Stomach (tissue), 9 donors: ENCODE results near the gene PC. TPM values are rescaled to one million over a fixed set of nuclear protein-coding genes. Genes with fewer than 3 reads are reported as not detected.

Experiments used
- DNase-seq, 2 donors: peaks; one replicate each; pipeline versions ENCODE4 v3.0.0 to v3.0.0-alpha.2; 2013 to 2019
- H3K27ac ChIP-seq, 5 donors: fragments of 200-600 bp in 4 of 5; sonication (generic) in 4 of 5; one replicate each; pipeline ENCODE4 v1.5.1; 2013 to 2019; ENCODE audit warnings: mild to moderate bottlenecking in 1 of 5, moderate library complexity in 1 of 5
- H3K27me3 ChIP-seq, 3 donors: fragments of 200-600 bp; sonication (generic); one replicate each; pipeline ENCODE4 v1.5.1; 2017 to 2019; ENCODE audit warnings: mixed run types in 1 of 3
- H3K36me3 ChIP-seq, 4 donors: fragments of 200-600 bp; sonication (generic); 1 replicate in 3 of 4; 2 replicates in 1 of 4; pipeline ENCODE4 v1.5.1; 2016 to 2019
- H3K4me1 ChIP-seq, 4 donors: fragments of 200-600 bp; sonication (generic); one replicate each; pipeline ENCODE4 v1.5.1; 2016 to 2019
- H3K4me3 ChIP-seq, 4 donors: fragments of 200-600 bp; sonication (generic) in 3 of 4; one replicate each; pipeline ENCODE4 v1.5.1; 2016 to 2019; ENCODE audit warnings: mild to moderate bottlenecking in 1 of 4
- H3K9me3 ChIP-seq, 4 donors: fragments of 200-600 bp; sonication (generic); one replicate each; pipeline ENCODE4 v1.5.1; 2016 to 2019
- CTCF ChIP-seq, 7 experiments: fragments of 450-650 bp in 4 of 7; fragments of 200-600 bp in 3 of 7; sonication (generic) in 3 of 7; IDR thresholded peaks; one replicate each; pipeline ENCODE4 v1.5.1; 2016 to 2019; ENCODE audit warnings: antibody characterized with exemption in 7 of 7, control low read depth in 2 of 7, mild to moderate bottlenecking in 1 of 7
- EP300 ChIP-seq: sonication (generic); formaldehyde crosslinking; IDR thresholded peaks from one replicate; pipeline ENCODE4 v1.6.1; 2017; ENCODE audit warnings: antibody characterized with exemption
- POLR2A ChIP-seq, 4 donors: fragments of 450-650 bp; IDR thresholded peaks; one replicate each; pipeline ENCODE4 v1.6.1; 2016; ENCODE audit warnings: antibody characterized with exemption in 4 of 4, control low read depth in 2 of 4, mild to moderate bottlenecking in 1 of 4, moderate library complexity in 1 of 4
- POLR2AphosphoS5 ChIP-seq, 3 donors: sonication (generic); formaldehyde crosslinking; IDR thresholded peaks; one replicate each; pipeline ENCODE4 v1.6.1; 2016; ENCODE audit warnings: antibody characterized with exemption in 3 of 3
- WGBS, 5 donors: extraction: QIAGEN DNeasy Blood & Tissue Kit in 3 of 5; methylation state at CpG; one replicate each; pipeline versions ENCODE4 v1.1.5 to v1.1.7; 2013 to 2018; 5-methylcytosine and 5-hydroxymethylcytosine counted together
- intact Hi-C: fragments of 100-400 bp; cut with DNase I; formaldehyde crosslinking; loops from one replicate; pipeline ENCODE4 v1.15.1; 2023; ENCODE audit warnings: low total_unique reads
- polyA plus RNA-seq, 3 donors: library from polyadenylated mRNA; stranded (reverse); fragments of 200-250 nt; gene quantifications; one replicate each; pipeline ENCODE4 v1.2.3, GENCODE V29; 2013
- total RNA-seq, 5 donors: library from RNA; depleted of rRNA; stranded (reverse); fragments of >200 nt; gene quantifications; one replicate each; pipeline versions ENCODE4 v1.1.0 to v1.2.3, GENCODE V29; 2014 to 2016
- donor health status: healthy with polysubstance abuse.
- donor health status: Bipolar disorder and iron deficiency.
- donor health status: healthy.

PC gene
- total and polyA plus RNA-seq, 8 donors, result 0.58 to 86.0 (median 22.3) TPM

- peaks cover 4 to 33% (median 29%) of the 10 kb centered on the region in 4 donors for H3K4me1 ChIP-seq
- DNase-seq, result peak in 1 of 2 donors; percentile 39
- 37 to 64% (median 48%) methylated on average over 7 of the region's 7 CpGs for WGBS, 5 donors
- H3K36me3 ChIP-seq, result no peaks in the 10 kb centered on the region
- TF ChIP-seq CTCF (IDR thresholded peaks at IDR 0.05), result no peak
- no peak for TF ChIP-seq EP300
- TF ChIP-seq POLR2A (IDR thresholded peaks at IDR 0.05), result no peak
- TF ChIP-seq POLR2AphosphoS5 (IDR thresholded peaks at IDR 0.05), result no peak
- no peaks in the 10 kb centered on the region for H3K27me3 ChIP-seq
- peak overlapping the region in 4 of 5 donors; percentile 49 to 54 (median 52) for H3K27ac ChIP-seq
- H3K9me3 ChIP-seq, result no peaks in the 10 kb centered on the region
- no peak overlapping the region for H3K4me3 ChIP-seq
- intact Hi-C loops, result no loop called here
Measured at GRCh38 chr11:66915866-66916265, 42.3 kb downstream of the PC start.

- peak overlapping the region in 4 of 5 donors; percentile 49 to 54 (median 52) for H3K27ac ChIP-seq
- peaks cover 4 to 33% (median 29%) of the 10 kb centered on the region in 4 donors for H3K4me1 ChIP-seq
- H3K4me3 ChIP-seq, result no peak overlapping the region
- WGBS, 5 donors, result 63 to 85% (median 72%) methylated on average over 12 to 14 of the region's 14 CpGs
- no peaks in the 10 kb centered on the region for H3K36me3 ChIP-seq
- H3K9me3 ChIP-seq, result no peaks in the 10 kb centered on the region
- peak in 1 of 2 donors; percentile 32 for DNase-seq
- no peaks in the 10 kb centered on the region for H3K27me3 ChIP-seq
- TF ChIP-seq EP300 (no peak), CTCF (IDR thresholded peaks at IDR 0.05) (no peak), POLR2A (IDR thresholded peaks at IDR 0.05) (no peak), POLR2AphosphoS5 (IDR thresholded peaks at IDR 0.05) (no peak)
- intact Hi-C loops, result no loop called here
Measured at GRCh38 chr11:66915046-66915832, 42.9 kb downstream of the PC start.

- no peaks in the 10 kb centered on the region for H3K36me3 ChIP-seq
- H3K4me1 ChIP-seq, result peaks cover 4 to 33% (median 29%) of the 10 kb centered on the region in 4 donors
- no peak for TF ChIP-seq EP300
- TF ChIP-seq POLR2AphosphoS5 (IDR thresholded peaks at IDR 0.05), result no peak
- TF ChIP-seq CTCF (IDR thresholded peaks at IDR 0.05), result no peak
- no peak for TF ChIP-seq POLR2A (IDR thresholded peaks at IDR 0.05)
- no peak overlapping the region for H3K4me3 ChIP-seq
- intact Hi-C loops, result no loop called here
- WGBS, 5 donors, result 42 to 53% (median 48%) methylated on average over 5 of the region's 5 CpGs
- no peaks in the 10 kb centered on the region for H3K9me3 ChIP-seq
- H3K27ac ChIP-seq, result peak overlapping the region in 3 of 5 donors; percentile 49 to 54 (median 51)
- peak in 1 of 2 donors; percentile 65 for DNase-seq
- no peaks in the 10 kb centered on the region for H3K27me3 ChIP-seq
Measured at GRCh38 chr11:66914505-66914904, 43.7 kb downstream of the PC start.

- peaks cover 4 to 28% (median 22%) of the 10 kb centered on the region in 4 donors for H3K4me1 ChIP-seq
- no peaks in the 10 kb centered on the region for H3K36me3 ChIP-seq
- intact Hi-C loops, result no loop called here
- peak in 1 of 2 donors; percentile 55 for DNase-seq
- WGBS, 5 donors, result 56 to 73% (median 66%) methylated on average over 9 of the region's 9 CpGs
- H3K4me3 ChIP-seq, result no peak overlapping the region
- no peaks in the 10 kb centered on the region for H3K9me3 ChIP-seq
- H3K27ac ChIP-seq, result peak overlapping the region in 1 of 5 donors; percentile 44
- TF ChIP-seq EP300 (no peak), CTCF (IDR thresholded peaks at IDR 0.05) (no peak)
- no peaks in the 10 kb centered on the region for H3K27me3 ChIP-seq
Measured at GRCh38 chr11:66912911-66913310, 45.3 kb downstream of the PC start.
